GM12892 (cell line): ENCODE measurements around the gene LSAMP.

Source experiments
- POLR2A ChIP-seq: IDR thresholded peaks from 2 replicates; pipeline ENCODE4 v1.6.1; 2011; ENCODE audit warnings: low read depth, low read length, control low read depth
- POLR2AphosphoS5 ChIP-seq: IDR thresholded peaks from 2 replicates; pipeline ENCODE4 v1.6.1; 2011; ENCODE audit warnings: low read depth, low read length, control low read depth
- TAF1 ChIP-seq: IDR thresholded peaks from 2 replicates; pipeline ENCODE4 v1.6.1; 2011; ENCODE audit warnings: low read depth, mild to moderate bottlenecking, control low read depth, low read length, borderline replicate concordance

DNA sequence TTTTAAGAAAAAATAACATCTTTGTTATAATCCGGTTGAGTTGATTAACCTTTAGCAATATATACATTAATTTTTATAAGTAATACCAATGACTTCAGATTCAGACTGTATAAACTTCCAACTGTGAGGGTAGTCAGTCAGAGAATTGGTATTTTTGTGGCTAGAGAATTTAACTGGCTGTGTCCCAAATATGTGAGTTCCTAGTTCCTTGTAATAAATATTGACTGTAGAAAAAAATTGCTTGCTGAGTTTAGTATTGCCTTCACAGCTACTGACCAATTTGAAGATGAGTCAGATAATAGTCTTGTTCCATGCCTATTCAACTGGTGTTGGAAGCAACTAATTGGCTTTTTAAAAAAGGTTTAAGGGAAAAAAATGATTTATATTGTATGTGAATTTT, 611.2 kb downstream of the LSAMP start:
- no peak for TF ChIP-seq POLR2A
- TF ChIP-seq POLR2AphosphoS5 = no peak
- no peak for TF ChIP-seq TAF1
